ENCODE measurements around the gene PLIN5. TPM values are rescaled to one million over a fixed set of nuclear protein-coding genes. Genes with fewer than 3 reads are reported as not detected.

PLIN5 gene
- total and polyA plus RNA-seq, 2 experiments from 2014 or later = 5.8 to 6.4 TPM

- Histone ChIP-seq H3K4me3 (no peak overlapping the region), H3K4me2 (no peak overlapping the region)
- WGBS (ENCODE audit: low lambda C conversion rate, missing lambda C conversion rate) = 98% methylated on average over 5 of the region's 6 CpGs
These were observed 15.9 kb downstream of the PLIN5 start for GRCh38 chr19:4519172-4519496.

GRCh38 chr19:4518345-4519171 is 16.5 kb downstream of the PLIN5 start, which contains the start of gene PLIN4:
Gene PLIN4 (minus strand): TSS chr19:4518486. CDS start chr19:4518272, 214 bp downstream.
- Histone ChIP-seq H3K4me2 (no peak within 1 kb of the TSS), H3K79me2 (no peaks in the 10 kb centered on the region), H3K36me3 (replicated peaks; ENCODE audit: insufficient read depth, low read depth) (no peaks in the 10 kb centered on the region), H4K20me1 (ENCODE audit: insufficient read depth, poor library complexity, severe bottlenecking) (no peaks in the 10 kb centered on the region), H3K27ac (no peak within 1 kb of the TSS), H3K9me2 (replicated peaks; ENCODE audit: insufficient read depth) (no peaks in the 10 kb centered on the region), H3K4me1 (ENCODE audit: insufficient read depth) (no peaks in the 10 kb centered on the region), H2AFZ (no peak within 1 kb of the TSS), H3K4me3 (no peak within 1 kb of the TSS), H3K27me3 (no peaks in the 10 kb centered on the region), H3K9me3 (ENCODE audit: low read depth) (no peaks in the 10 kb centered on the region)
- WGBS (ENCODE audit: low lambda C conversion rate, missing lambda C conversion rate) = 89% methylated on average over 34 of the region's 34 CpGs
- no peak for DNase-seq (ENCODE audit: low spot score)
- TF ChIP-seq EZH2 (IDR thresholded peaks at IDR 0.05; ENCODE audit: borderline replicate concordance) (no peak), EZH2phosphoT487 (IDR thresholded peaks at IDR 0.05; ENCODE audit: low read depth, severe bottlenecking, unreplicated experiment) (no peak)
- TF ChIP-seq, protein P1, sequence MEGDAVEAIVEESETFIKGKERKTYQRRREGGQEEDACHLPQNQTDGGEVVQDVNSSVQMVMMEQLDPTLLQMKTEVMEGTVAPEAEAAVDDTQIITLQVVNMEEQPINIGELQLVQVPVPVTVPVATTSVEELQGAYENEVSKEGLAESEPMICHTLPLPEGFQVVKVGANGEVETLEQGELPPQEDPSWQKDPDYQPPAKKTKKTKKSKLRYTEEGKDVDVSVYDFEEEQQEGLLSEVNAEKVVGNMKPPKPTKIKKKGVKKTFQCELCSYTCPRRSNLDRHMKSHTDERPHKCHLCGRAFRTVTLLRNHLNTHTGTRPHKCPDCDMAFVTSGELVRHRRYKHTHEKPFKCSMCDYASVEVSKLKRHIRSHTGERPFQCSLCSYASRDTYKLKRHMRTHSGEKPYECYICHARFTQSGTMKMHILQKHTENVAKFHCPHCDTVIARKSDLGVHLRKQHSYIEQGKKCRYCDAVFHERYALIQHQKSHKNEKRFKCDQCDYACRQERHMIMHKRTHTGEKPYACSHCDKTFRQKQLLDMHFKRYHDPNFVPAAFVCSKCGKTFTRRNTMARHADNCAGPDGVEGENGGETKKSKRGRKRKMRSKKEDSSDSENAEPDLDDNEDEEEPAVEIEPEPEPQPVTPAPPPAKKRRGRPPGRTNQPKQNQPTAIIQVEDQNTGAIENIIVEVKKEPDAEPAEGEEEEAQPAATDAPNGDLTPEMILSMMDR (IDR thresholded peaks at IDR 0.05; ENCODE audit: poor library complexity) = no peak

More at GRCh38 chr19:4519172-4519496, 15.9 kb downstream of the PLIN5 start:
- H4K20me1 ChIP-seq (ENCODE audit: insufficient read depth, poor library complexity, severe bottlenecking) = no peaks in the 10 kb centered on the region
- H3K79me2 ChIP-seq = no peaks in the 10 kb centered on the region
- H2AFZ ChIP-seq = no peak overlapping the region
- no peaks in the 10 kb centered on the region for H3K4me1 ChIP-seq (ENCODE audit: insufficient read depth)
- H3K9me2 ChIP-seq (replicated peaks; ENCODE audit: insufficient read depth) = no peaks in the 10 kb centered on the region
- no peak overlapping the region for H3K27ac ChIP-seq
- no peaks in the 10 kb centered on the region for H3K27me3 ChIP-seq
- H3K36me3 ChIP-seq (replicated peaks; ENCODE audit: insufficient read depth, low read depth) = no peaks in the 10 kb centered on the region
- no peak for TF ChIP-seq EZH2phosphoT487 (IDR thresholded peaks at IDR 0.05; ENCODE audit: low read depth, severe bottlenecking, unreplicated experiment)
- no peak for TF ChIP-seq EZH2 (IDR thresholded peaks at IDR 0.05; ENCODE audit: borderline replicate concordance)
- TF ChIP-seq, protein P1 (IDR thresholded peaks at IDR 0.05; ENCODE audit: poor library complexity) = no peak
- no peak for DNase-seq (ENCODE audit: low spot score)
- H3K9me3 ChIP-seq (ENCODE audit: low read depth) = no peaks in the 10 kb centered on the region

DNA sequence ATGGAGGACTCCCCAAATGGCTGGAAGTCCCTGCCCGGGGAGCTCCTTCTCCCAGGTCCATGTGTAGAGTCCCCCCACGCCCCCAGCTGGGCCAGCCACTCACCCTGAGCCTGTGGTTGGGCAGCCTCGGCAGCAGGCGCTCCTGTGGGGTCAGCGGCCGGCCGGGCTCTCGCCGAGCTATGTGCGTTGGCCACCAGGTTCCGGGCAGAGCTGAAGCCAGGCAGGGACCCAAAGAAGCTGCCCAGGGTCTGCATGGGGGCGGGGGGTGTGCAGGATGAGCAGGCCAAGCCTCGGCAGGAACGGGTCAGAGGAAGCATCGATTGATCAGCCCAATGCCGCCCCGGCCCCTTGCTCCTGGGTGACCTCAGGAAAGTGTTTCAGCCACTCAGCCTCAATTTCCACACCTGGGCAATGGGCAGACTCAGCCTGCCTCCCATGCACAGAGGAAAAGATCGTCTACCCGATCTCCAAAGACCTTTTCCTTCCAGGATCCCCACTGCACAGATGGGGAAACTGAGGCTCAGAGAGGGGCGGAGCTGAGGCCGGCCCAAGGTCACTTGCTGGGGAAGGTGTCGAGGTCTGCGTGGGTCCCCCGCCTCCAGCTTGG is 17.5 kb downstream of the PLIN5 start:
- no peak overlapping the region for H2AFZ ChIP-seq
- no peaks in the 10 kb centered on the region for H4K20me1 ChIP-seq (ENCODE audit: insufficient read depth, poor library complexity, severe bottlenecking)
- H3K4me1 ChIP-seq (ENCODE audit: insufficient read depth) = no peaks in the 10 kb centered on the region
- DNase-seq (ENCODE audit: low spot score) = no peak
- H3K4me2 ChIP-seq = no peak overlapping the region
- H3K79me2 ChIP-seq = no peaks in the 10 kb centered on the region
- TF ChIP-seq, protein P1 (IDR thresholded peaks at IDR 0.05; ENCODE audit: poor library complexity) = no peak
- TF ChIP-seq EZH2 (IDR thresholded peaks at IDR 0.05; ENCODE audit: borderline replicate concordance) (no peak), EZH2phosphoT487 (IDR thresholded peaks at IDR 0.05; ENCODE audit: low read depth, severe bottlenecking, unreplicated experiment) (no peak)
- H3K36me3 ChIP-seq (replicated peaks; ENCODE audit: insufficient read depth, low read depth) = no peaks in the 10 kb centered on the region
- no peak overlapping the region for H3K27ac ChIP-seq
- H3K27me3 ChIP-seq = no peaks in the 10 kb centered on the region
- H3K9me2 ChIP-seq (replicated peaks; ENCODE audit: insufficient read depth) = no peaks in the 10 kb centered on the region
- H3K9me3 ChIP-seq (ENCODE audit: low read depth) = no peaks in the 10 kb centered on the region
- 90% methylated on average over 23 of the region's 24 CpGs for WGBS (ENCODE audit: low lambda C conversion rate, missing lambda C conversion rate)
- H3K4me3 ChIP-seq = no peak overlapping the region
